ENCODE data around the gene MYT1. TPM values are rescaled to one million over a fixed set of nuclear protein-coding genes. Genes with fewer than 3 reads are reported as not detected.

MYT1 gene
- total and polyA plus RNA-seq, 2 experiments from 2014 or later: 0.39 to 0.50 TPM

DNA sequence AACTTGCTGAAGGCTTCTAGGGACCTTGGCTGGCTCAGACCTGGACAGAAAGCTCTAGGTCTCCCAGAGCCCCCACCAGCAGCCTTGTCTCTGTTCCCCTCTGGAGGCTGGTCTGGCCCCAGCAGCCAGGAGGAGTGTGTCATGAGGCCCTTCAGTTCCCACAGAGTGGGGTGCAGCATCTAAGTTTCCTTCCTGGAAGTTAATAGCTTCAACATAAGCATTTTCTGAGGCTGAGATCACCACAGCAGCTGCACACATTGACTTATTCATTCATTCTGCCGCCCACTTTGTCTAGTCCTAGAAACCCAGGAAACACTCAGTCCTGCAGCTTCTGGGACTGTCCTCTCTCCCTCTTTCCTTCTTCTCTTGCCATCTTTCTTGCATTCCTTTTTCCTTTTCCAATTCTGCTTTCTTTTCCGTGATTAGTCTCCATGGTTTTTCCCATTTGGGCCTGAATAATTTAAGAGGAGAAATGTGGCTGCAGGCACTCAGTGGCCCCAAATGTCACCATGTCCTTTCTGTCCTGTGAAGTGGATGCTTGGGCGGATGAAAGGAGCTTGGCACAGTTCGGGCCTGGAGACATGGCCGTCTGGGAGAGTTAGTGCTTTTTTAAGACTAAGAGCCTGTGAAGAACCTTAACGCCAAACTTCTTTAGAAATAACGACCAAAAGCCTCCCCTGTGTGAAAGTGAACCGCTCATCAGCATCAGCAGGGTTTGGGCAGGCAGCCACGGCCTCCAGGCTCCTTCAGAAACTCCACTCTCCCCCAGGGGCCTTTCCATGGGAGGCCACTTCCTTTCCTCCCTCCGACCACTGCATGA, 60.3 kb downstream of the MYT1 start:
- H3K36me3 ChIP-seq: no peaks in the 10 kb centered on the region
- no peak overlapping the region for H3K4me3 ChIP-seq
- peaks cover 26% of the 10 kb centered on the region for H3K4me1 ChIP-seq (ENCODE audit: low read depth)
- no peaks in the 10 kb centered on the region for H3K9me3 ChIP-seq (ENCODE audit: low read depth)
- no peaks in the 10 kb centered on the region for H3K27me3 ChIP-seq
- no peak for TF ChIP-seq CTCF (IDR thresholded peaks at IDR 0.05; ENCODE audit: low read depth, low read length)
- H3K27ac ChIP-seq: no peak overlapping the region
- DNase-seq (ENCODE audit: low read depth in 1 of 2, low spot score in 1 of 2): peak in 1 of 2 donors; percentile 71

DNA sequence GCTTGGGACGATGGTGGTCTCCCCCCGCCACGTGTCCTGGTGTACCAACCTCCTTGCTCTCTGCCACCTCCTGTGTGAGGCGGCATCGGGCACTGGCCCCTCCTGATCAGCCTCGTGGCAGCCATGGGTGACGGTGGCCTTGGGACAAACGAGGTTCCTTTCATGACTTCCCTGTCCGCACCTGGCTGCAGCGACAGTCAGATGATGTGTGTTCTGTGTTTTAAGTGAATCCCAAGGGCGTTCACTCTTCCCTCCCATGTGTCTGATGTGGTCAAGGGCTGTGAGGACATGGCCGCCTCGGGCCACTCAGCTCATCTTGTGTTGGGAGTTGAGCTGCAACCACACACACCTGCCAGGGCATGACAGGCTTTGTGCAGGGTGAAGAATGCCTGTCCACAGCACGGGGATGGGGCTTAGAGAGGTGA, 60.9 kb downstream of the MYT1 start:
- Histone ChIP-seq H3K4me1 (ENCODE audit: low read depth) (peaks cover 26% of the 10 kb centered on the region), H3K9me3 (ENCODE audit: low read depth) (no peaks in the 10 kb centered on the region), H3K36me3 (no peaks in the 10 kb centered on the region), H3K27ac (no peak overlapping the region), H3K27me3 (no peaks in the 10 kb centered on the region), H3K4me3 (no peak overlapping the region)
- no peak for DNase-seq (ENCODE audit: low read depth in 1 of 2, low spot score in 1 of 2)
- no peak for TF ChIP-seq CTCF (IDR thresholded peaks at IDR 0.05; ENCODE audit: low read depth, low read length)

GRCh38 chr20:64225828-64226598, 61.8 kb downstream of the MYT1 start:
- Histone ChIP-seq H3K27me3 (no peaks in the 10 kb centered on the region), H3K36me3 (no peaks in the 10 kb centered on the region), H3K4me3 (no peak overlapping the region), H3K27ac (no peak overlapping the region), H3K4me1 (ENCODE audit: low read depth) (peaks cover 26% of the 10 kb centered on the region), H3K9me3 (ENCODE audit: low read depth) (no peaks in the 10 kb centered on the region)
- no peak for DNase-seq (ENCODE audit: low read depth in 1 of 2, low spot score in 1 of 2)
- no peak for TF ChIP-seq CTCF (IDR thresholded peaks at IDR 0.05; ENCODE audit: low read depth, low read length)

DNA sequence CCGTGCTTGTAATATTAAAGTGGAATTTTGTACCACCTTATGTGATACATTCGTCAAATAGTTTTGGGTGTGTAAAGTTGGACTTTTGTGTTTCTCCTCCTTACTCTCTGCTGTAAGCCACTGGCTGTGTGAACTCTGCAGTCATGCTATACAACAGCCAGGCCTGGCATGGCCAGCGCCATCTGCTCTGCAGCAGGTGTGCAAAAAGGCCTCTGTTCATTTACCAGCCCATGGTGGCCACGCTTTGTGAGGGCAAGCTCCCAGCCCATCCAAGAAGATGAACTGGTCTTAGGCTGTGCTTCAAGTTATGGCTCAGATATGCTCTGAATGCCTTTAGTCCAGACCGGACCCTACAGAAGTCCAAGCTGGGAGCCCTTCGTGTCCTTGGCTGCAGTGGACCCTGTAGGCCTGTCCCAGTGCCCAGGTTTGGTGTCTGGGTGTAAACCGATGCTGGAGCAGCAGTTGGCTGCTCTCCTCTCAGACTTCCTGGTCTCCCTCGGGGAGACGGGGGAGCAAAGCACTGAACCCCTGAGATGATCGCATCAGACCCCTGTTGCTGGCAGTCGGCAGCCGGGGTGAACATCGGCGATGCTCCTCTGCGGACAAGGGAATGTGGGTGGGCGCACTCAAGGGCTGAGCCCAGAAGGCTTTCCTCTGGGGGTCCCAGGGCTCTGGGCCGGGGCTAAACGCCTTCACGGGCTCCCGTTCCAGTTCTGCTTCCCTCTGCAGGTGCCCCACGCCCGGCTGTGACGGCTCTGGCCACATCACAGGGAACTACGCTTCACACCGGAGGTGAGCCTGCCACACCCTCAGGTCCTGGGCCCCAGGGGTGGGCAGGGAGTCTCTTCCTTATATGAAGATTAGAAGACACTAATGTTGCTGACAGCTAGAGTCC, 62.7 kb downstream of the MYT1 start:
- no peaks in the 10 kb centered on the region for H3K36me3 ChIP-seq
- no peak overlapping the region for H3K27ac ChIP-seq
- no peaks in the 10 kb centered on the region for H3K9me3 ChIP-seq (ENCODE audit: low read depth)
- no peak for DNase-seq (ENCODE audit: low read depth in 1 of 2, low spot score in 1 of 2)
- H3K4me3 ChIP-seq: no peak overlapping the region
- no peaks in the 10 kb centered on the region for H3K27me3 ChIP-seq
- TF ChIP-seq CTCF (IDR thresholded peaks at IDR 0.05; ENCODE audit: low read depth, low read length): no peak
- peaks cover 20% of the 10 kb centered on the region for H3K4me1 ChIP-seq (ENCODE audit: low read depth)

GRCh38 chr20:64228086-64228653, 63.9 kb downstream of the MYT1 start:
- Histone ChIP-seq H3K27me3 (no peaks in the 10 kb centered on the region), H3K27ac (no peak overlapping the region), H3K36me3 (no peaks in the 10 kb centered on the region), H3K4me3 (no peak overlapping the region), H3K9me3 (ENCODE audit: low read depth) (no peaks in the 10 kb centered on the region), H3K4me1 (ENCODE audit: low read depth) (peaks cover 13% of the 10 kb centered on the region)
- TF ChIP-seq CTCF (IDR thresholded peaks at IDR 0.05; ENCODE audit: low read depth, low read length): no peak
- no peak for DNase-seq (ENCODE audit: low read depth in 1 of 2, low spot score in 1 of 2)
